SK-N-DZ (cell line): ENCODE data around the gene CFAP100.

Experiments
- DNase-seq: peaks from one replicate; pipeline ENCODE4 v3.0.0-alpha.2; 2015; ENCODE audit warnings: low spot score

CFAP100 gene

DNA sequence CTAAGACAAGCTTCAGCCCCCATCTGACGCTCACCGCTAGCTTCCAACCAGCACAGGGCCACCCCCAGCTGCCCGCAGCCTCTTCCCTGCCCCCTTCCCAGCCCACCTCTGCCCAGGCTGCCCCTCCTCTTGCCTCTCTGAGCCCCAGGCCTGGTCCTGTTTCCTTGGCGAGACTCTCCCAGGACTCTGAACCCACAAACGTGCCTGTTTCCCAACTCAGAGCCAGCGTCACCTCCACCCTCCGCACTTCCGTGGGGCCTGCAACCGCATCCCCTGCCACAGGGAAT, 45.9 kb downstream of the CFAP100 start:
- no peak for DNase-seq

DNA sequence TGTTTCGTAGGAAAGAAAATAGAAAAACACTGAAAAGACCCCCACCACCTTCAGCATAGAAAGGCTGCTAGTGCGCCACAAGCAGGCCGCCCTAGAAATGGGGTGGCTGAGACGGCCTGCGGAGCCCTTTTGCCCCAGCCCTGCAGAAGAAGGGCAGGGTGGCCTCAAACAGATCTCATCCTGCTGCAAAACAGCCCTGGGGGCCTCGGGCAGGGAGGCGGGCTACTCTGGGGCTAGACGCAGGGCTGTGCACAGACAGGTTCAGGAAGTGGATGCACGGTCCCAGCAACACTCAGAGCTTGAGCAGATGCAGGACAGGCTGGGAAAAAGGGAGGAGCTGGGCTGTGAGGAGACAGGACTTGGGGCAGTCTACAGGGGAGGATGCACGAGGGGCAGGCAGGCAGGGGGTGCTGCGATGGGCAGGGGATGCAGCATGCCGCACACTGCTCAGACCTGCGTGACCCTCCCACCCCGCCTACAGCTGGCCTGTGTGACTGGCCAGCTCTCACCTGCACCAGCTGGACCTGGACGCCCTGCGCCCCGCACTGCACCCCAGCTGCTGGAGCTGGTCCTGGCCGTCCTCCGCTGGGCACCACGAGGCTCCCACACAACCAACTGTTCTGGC, 46.7 kb downstream of the CFAP100 start:
- no peak for DNase-seq

DNA sequence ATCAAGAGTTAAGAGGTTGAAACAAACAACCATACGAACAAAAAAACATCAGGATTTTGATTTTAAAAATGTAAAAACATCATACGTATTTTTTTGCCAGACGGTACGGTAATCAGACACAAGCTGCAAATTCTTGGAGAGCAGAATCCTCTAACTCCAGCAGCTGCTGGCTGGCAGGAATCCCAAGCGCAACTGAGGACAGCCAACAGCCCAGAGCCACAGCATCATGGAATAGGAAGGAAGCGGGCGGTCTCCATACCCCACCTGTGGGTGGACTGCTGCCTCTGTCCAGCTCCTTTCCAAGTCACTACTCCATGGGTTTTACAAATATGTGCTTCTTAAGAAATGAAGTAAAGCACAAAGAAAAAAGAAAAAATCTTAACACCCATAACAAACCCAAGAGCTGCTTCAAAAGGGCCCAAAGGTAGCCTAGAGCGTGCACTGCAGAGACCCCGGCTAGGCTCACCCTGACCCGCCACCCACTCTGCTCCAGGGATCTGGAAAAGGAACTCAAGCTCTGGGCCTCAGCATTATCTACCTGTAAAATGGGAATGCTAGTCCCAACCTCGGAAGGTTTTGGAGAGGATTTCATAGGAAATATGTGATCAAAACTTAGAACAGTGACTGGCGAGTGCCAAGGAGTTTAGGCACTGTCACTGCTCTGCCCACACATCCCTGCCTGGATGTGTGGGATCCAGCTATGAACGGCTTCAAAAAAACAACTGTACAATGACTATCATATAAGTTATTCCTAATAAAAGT, 47.6 kb downstream of the CFAP100 start:
- no peak for DNase-seq

DNA sequence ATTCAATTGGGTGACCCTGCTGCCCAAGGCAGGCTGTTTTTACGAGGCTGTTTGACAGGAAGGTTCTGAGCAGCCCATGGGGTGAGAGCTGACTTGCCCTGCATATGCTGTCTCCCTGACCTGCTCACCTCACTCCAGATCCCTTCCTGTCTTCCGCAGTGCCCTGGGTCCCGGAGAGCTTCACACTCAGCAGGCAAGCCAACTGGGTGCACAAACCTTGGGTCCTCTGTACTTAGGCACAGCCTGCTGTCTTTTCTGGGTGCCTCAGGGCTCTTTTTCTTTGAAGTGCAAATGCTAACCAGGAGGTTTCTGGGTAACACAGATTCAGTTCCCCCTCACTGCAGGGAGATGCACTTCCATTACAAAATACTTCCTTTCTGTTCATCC, 48.1 kb downstream of the CFAP100 start:
- no peak for DNase-seq

DNA sequence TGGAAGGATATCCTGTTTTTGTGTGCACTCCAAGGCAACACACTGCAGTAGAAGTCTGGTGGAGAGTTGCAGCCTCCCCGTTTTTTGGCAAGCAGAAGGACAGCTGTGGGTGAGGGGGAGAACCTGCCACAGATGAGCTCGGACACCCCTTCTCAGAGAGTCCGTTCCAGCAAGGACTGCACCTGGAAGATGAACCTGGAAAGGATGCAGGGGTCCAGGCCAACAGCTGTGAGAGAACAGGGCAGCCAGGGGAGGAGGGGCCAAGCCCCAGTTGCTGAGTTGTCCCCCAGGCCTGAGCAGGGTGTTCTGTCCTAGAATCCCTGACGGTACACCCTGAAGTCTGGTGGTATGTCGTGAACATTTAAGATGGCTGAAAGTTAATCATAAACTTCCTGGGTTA, 50.8 kb downstream of the CFAP100 start:
- DNase-seq = no peak

DNA sequence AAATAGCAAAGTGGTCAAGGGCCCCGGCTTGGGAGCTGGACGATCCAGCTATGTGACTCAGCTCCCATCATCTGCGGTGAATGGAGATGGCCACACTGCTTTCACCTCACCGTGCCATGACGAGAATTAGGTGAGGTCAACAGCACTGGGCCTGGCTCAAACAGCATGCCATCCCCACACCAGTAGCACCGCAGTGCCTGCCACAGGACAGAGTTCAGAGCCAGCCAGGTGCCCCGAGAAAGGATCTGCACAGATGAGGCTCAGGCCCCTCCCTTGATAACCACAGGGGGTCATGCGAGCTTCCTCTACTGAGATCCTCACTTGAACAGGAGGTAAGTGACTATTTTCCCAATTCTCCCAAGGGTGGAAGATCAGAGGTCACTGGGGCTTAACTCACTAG, 51.6 kb downstream of the CFAP100 start:
- DNase-seq = no peak

DNA sequence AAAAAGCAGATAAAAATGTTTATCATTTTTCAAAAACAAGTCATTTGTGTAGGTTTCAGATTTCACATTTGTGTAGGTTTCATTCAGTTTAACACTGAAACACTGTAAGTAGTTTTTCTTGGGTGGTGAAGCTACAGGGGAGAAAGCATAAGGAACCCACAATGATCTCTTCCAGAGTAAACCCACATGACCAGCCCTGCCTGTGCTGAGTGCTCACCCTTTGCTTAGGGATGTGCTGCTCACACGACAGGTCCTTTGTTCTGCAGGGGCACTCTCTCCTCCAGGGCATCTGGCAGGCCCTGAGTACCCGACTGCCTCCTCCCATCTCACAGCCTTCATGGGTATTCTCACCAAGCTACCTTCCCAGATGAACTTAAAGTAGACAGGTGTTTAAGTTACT, 52.1 kb downstream of the CFAP100 start:
- DNase-seq = no peak

DNA sequence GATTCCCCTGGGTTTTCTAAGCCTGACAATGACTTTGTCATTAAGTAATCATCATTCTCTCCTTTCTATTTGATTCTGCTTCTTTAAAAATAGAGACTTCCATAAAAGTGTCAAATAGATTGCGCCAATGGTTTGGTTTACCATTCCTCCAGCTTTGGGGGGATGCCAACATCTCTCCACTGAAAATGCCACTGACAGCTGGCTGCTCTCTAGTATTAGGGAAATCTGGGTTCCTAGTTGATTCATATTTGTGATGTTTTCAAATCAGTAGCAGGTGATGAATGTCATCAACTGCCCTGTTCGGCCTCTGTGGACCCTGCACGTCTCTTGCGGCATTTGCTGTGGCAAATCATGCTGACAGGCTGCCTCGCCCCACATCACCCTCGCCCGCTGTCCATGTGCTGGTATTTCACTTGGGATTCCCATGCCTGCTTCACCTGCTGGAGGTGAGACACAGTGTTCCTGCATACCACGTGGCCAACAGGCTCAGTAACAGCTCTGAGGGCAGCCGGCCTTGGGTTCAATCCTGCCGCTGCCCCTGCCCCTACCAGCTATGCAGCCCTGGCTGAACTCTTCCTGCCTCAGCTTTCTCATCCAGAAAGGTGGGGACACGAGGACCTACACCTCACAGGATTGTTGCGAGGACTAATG, 52.9 kb downstream of the CFAP100 start:
- DNase-seq = no peak

DNA sequence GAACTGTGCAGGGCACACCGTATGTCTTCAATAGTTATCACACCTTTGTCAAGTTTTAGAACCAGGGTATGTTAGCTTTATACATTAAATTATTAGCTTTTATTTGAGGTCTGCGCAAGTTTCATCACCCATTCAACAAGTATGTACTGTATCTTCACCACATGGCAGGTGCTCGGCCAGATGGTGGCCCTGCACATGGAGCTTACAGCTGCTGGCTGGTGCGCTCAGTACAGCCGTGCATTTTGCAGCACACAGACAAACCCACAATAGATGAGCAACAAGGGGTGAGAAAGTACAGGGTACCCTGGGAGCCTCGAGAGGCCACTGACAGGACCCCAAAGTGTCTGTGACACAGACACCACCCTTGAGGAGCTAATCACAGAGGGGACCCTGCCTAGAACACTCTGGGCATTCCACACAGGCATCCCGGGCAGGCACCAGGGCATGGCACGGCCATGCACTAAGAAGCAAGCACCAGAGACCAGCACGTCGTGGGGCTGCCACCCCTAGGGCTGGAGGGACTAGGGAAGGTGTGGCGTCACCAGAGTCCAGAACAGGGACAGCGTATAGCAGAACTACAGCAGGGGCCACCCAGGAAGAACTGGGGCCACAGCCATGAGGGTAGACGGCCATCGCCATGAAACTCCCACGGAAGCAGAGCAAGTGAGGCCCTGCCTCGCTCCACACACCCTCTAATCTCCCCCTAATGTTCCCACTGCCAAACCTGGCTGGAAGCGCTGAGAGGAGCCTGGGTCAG, 53.6 kb downstream of the CFAP100 start:
- DNase-seq = no peak

DNA sequence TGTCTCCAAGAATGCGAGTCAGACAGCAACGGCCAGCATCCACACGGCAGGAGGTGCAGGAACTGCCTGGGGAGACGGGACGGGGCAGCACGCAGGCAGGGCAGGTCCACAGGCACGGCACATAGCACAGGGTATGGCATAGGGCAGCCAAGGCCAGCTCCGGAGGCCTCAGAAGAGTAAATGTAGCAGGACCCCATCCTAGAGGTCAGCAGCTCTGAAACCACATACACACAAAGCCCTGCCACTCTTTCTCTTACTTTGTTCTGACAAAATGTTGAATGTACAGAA, 54.1 kb downstream of the CFAP100 start:
- no peak for DNase-seq

DNA sequence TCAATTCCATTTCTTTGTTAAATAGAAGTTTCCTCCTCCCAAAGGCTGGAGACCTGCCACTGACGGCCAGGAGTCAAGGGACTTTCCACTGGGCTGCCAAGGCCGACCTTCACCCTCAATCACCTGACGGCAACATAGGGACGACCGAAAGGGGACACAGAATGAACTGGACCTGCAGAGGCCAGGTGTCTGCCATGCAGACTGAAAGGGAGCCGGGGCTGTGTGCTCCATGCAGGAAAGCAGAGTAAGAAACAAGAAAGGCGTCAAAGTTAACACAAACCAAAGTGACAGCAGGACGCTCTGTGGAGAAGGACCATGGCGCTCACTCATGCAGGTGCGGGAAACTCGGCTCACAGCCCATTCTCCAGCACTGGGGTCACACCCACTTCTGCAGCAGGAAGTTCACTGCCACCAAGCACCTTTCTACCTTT, 54.9 kb downstream of the CFAP100 start:
- DNase-seq = no peak

DNA sequence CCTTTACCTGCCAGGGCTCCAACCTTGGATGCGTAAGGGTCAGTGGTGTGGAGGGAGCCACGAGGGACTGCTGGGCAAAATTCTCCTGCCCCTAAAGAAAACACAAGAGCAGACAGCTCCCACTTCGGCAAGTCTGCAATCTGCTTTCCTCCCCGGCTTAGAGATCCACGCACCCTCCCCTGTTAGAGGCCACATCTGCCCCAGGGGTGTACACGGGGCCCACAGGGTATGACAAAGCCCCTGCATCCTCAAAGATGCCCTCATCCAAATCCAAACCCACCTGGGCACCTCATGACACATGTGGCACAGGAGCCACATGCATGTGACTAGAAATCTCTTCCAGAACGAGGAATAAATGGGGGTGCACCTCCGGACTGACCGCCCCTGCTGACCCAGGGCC, 55.5 kb downstream of the CFAP100 start:
- no peak for DNase-seq

DNA sequence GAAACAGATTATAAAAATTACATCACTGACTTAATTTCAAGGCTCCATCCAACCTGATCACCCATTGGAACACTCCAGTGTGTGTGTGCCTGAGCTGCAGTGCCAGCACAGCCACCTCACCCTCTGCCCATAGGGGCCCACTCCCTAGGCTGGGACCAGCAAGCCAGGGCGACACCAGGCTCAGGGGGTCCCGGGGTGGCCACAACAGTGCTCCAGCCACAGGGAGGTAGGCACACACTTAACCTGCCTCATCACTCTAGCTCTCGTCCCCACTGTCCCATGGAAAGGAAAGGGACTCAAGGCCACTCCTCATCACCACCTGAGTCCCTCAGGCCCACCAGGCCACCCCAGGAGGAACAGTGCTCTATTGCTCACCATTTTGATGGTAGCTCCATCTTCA, 56.0 kb downstream of the CFAP100 start:
- DNase-seq = no peak

DNA sequence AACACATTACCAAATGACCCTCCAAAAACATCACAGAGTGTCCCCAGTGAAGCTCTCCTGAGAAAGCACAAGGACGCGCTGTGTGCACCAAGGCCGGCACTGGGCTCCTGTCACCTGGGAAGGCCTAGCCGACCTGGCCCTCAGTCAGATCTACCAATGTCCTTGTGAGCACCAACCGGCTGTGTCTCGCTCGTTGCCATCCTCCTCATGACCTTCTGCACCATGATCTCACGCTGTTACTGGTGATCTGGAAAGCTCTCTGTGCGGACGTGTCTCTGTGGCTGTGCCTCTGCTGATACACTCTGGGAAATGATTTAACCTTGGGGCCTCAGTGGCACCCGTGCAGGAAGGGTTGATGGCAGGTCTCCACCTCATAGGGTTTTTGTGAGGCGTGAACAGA, 56.8 kb downstream of the CFAP100 start:
- DNase-seq = no peak

DNA sequence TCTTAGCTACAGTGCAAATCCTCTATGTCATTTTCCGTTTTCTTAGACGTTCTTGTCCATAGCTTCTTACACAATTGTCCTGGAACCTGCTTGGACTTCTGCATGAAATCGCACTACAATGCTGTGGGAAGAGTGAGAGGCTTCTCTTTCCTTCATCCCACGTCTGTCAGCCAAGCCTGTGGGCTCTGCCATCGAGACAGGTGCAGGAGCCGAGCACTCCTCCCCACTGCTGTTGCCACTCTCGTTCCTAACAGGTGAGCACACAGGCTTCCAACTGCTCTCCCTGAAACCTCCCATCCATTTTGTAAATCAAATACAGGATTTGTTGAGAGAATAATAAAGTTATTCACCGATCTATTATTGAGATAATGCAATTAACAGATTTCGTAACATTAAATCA, 57.5 kb downstream of the CFAP100 start:
- DNase-seq = no peak

DNA sequence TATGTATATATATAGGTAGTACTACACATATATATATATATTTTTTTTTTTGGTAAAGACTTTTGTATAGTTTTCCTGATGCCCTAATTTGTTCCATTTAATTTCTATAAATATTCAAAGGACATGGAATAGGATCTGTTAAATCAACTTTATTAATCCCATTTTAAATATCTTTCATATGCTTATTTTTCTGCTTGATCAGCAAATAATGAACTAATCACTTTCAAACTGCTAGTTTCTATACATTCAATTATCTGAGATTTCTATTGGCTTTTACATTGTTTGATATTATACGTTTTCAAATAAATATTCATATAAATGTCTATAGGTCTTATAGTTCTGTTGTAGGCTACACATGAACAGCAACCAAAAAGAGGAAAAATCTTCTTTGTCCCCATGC, 59.3 kb downstream of the CFAP100 start:
- DNase-seq = no peak

DNA sequence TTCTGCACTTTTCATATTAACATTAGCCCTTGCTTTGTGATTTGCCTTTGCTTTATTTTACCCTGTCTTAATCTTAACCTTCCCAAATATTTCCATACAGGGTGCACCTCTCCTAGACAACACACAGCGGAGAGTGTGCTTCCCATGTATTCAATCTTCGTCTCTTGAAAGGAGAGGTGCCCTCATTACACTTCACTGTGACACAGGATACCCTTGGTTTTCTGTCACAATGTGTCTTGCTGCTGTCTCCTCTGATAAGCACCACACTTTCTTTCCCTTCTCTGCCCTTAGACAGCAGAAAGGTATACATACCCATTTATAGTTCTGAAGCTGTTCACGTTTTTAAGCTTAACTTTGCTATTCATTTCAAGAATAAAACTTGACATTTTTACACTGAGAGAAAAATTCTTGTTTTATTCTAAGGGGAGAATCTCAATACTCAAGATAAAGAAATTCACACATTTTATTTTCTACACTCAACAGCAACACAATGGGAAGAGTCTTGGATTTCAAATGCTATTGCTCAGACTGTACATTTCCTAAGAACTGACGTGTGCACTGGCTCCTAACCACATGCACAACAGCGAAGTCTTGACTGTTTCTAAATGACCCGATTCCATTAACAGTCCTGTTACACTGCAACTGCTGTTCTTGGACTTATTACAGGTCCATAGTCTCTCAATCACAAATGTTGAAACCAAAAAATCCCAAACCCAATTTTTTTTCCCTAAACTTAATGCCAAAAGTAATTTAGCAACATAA, 59.9 kb downstream of the CFAP100 start:
- no peak for DNase-seq

DNA sequence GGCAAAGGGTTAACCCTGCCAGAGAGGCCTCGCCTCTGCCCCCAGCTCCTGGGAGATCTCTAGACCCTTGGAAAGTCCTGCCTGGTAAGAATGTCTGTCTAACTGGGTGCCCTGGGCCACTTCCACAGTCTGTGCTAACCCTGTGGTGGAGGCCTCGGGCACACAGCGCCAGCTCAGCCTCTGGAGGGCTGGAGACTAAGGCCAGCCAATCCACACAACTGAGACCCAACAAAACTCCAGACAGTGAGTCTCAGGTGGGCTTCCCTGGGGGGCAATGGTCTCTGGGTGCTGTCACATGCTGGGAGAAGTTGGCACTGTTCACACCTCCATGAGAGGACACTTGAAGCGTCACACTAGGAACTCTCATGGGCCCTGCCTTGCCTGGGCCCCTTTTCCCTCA, 61.5 kb downstream of the CFAP100 start:
- DNase-seq = no peak

DNA sequence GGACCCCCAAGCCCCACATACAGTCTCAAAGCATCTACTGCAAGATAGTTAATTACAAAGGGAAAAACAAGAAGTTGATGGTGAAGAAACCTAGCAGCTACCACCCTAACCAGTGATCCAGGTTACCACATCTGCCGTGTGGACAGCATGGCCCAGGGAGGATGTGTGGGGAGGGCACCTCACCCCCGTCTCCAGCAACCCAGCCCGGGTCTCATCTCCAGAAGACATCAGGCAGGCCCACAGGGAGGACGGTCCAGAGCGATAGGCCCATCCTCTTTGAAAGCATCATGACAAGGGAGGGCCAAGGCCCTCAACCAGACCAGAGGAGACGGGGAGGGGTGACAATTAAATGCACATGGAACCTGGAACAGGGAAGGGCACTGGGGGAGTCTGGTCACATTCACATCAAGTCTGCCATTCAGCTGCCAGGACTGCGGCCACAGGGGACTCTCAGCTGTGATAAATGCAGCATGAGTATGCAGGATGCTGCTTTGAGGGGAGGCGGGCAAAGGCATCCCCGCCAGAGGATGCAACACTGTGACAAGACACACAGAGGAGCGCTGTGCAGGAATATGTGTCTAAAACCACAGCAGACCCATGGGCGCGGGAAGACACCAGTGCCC, 62.2 kb downstream of the CFAP100 start:
- no peak for DNase-seq

DNA sequence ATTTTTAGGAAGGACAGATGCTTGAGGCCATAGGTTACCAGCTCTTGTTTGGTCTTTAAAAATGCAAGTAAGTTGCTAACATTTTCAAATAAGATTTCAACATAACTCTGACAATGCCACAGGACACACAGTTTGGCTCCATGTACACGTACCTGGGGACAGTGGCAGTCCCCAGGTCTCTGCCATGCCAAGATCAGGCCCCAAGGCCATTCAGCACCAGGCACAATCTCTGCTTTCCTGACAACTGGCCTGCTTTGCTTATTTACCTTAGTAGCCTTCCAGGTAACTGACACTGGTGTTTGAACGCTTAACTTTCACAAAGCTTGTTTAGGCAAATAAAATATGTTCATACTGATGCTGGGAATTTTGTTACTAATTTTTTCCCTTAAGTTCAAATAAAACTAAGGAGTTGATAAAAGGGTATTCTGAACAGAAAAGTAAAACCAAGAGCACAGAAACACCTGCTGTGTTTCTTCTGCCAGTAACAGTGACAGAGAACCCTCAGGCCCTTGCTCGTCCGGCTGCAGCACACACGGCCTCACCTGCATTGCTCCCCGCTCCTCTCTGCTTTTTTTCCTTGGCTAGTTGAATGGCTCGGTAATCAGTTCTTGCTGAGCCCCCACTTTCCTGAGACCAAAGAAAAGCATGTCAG, 64.5 kb downstream of the CFAP100 start:
- no peak for DNase-seq

DNA sequence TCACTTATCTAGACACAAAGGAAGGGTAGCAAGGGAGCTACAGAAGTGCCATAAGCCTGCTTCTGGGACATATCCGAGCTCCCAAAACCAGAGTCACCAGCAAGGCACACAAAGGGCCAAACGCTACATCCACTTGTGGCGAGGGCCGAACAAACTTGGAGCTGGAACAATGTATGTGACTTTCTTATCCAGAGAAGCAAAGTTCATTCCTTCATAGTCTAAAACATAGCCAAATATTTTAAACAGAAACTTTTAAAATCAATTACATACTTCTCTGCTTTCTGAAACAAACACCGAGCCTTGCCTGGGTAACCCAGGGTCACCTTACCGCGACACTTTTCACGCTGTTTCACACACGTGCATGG, 65.0 kb downstream of the CFAP100 start:
- DNase-seq = no peak
